PC-9 (cell line): ENCODE data around the gene MPZL2. TPM values are rescaled to one million over a fixed set of nuclear protein-coding genes. Genes with fewer than 3 reads are reported as not detected.

Experiments
- BruUV-seq: library from RNA; stranded (reverse); fragments of 400-500 nt; replicated peaks from 2 replicates; lab custom pipeline; 2021; lab: Mats Ljungman, UMichigan
- CTCF ChIA-PET: fragments of 300-600 bp; sonication (Branson Sonifier 250); formaldehyde crosslinking; loops from one replicate; lab custom pipeline; 2022; ENCODE audit warnings: antibody characterized with exemption; lab: Charles Lee
- POLR2A ChIA-PET: fragments of 300-600 bp; sonication (Branson Sonifier 250); formaldehyde crosslinking; loops from one replicate; lab custom pipeline; 2022; ENCODE audit warnings: antibody characterized with exemption; ENCODE audit not compliant: unreplicated experiment; lab: Charles Lee
- DNase-seq, 2 experiments: peaks; one replicate each; pipeline versions ENCODE4 v3.0.0 to v3.0.0-alpha.2; 2015 to 2022; ENCODE audit warnings: mixed read lengths in 1 of 2
- H2AFZ ChIP-seq: fragments of 200-600 bp; sonication (generic); 2 replicates; pipeline ENCODE4 v1.8.1; 2017; ENCODE audit warnings: antibody characterized with exemption
- H3F3A ChIP-seq: fragments of 200-600 bp; sonication (generic); 2 replicates; pipeline ENCODE4 v1.8.1; 2017; ENCODE audit warnings: antibody characterized with exemption, mild to moderate bottlenecking, low read depth; ENCODE audit not compliant: insufficient read depth
- H3K27ac ChIP-seq: fragments of 200-600 bp; sonication (generic); 2 replicates; pipeline ENCODE4 v1.6.1; 2016; ENCODE audit warnings: mixed run types
- H3K27me3 ChIP-seq: fragments of 200-600 bp; sonication (generic); 2 replicates; pipeline ENCODE4 v1.6.1; 2016; ENCODE audit warnings: low read depth, mixed run types; ENCODE audit not compliant: insufficient read depth
- H3K36me3 ChIP-seq: fragments of 200-600 bp; sonication (generic); 2 replicates; pipeline ENCODE4 v1.6.1; 2016; ENCODE audit warnings: low read depth, mixed run types
- H3K4me1 ChIP-seq: fragments of 200-600 bp; sonication (generic); replicated peaks from 2 replicates; pipeline ENCODE4 v1.6.1; 2016; ENCODE audit warnings: mixed run types; ENCODE audit not compliant: insufficient read depth
- H3K4me2 ChIP-seq: fragments of 200-600 bp; sonication (generic); 2 replicates; pipeline ENCODE4 v1.6.1; 2017; ENCODE audit warnings: mixed run types
- H3K4me3 ChIP-seq: fragments of 200-600 bp; sonication (generic); 2 replicates; pipeline ENCODE4 v1.6.1; 2016; ENCODE audit warnings: mixed run types
- H3K79me2 ChIP-seq: fragments of 200-600 bp; sonication (generic); 2 replicates; pipeline ENCODE4 v1.6.1; 2017; ENCODE audit warnings: low read depth, mixed run types
- H3K9me2 ChIP-seq: fragments of 200-600 bp; sonication (generic); 2 replicates; pipeline ENCODE4 v1.8.1; 2017; ENCODE audit warnings: mild to moderate bottlenecking; ENCODE audit not compliant: insufficient read depth
- H3K9me3 ChIP-seq: fragments of 200-600 bp; sonication (generic); 2 replicates; pipeline ENCODE4 v1.8.1; 2016; ENCODE audit warnings: low read depth; ENCODE audit not compliant: insufficient read depth
- H4K20me1 ChIP-seq: fragments of 200-600 bp; sonication (generic); 2 replicates; pipeline ENCODE4 v1.8.1; 2017; ENCODE audit not compliant: insufficient read depth
- CTCF ChIP-seq: fragments of 200-600 bp; sonication (generic); conservative IDR thresholded peaks from 2 replicates; pipeline ENCODE4 v1.6.1; 2017; ENCODE audit warnings: mixed run types, antibody characterized with exemption, mild to moderate bottlenecking, moderate library complexity
- EZH2 ChIP-seq: fragments of 200-600 bp; sonication (generic); IDR thresholded peaks from 2 replicates; pipeline ENCODE4 v1.8.0; 2017; ENCODE audit warnings: antibody characterized with exemption, low read depth
- intact Hi-C: fragments of 100-400 bp; cut with micrococcal nuclease; formaldehyde crosslinking; loops from one replicate; pipeline ENCODE4 v1.10.0; 2022; ENCODE audit not compliant: unreplicated experiment
- total RNA-seq: library from RNA; stranded (reverse); gene quantifications from 2 replicates; pipeline ENCODE4 v1.2.3, GENCODE V29; 2021

Gene MPZL2
- total RNA-seq, 1 experiment from 2014 or later, result 43.1 TPM

GRCh38 chr11:118219244-118219643, 44.9 kb downstream of the MPZL2 start:
- Histone ChIP-seq H3K27ac (no peak overlapping the region), H3K9me2 (no peaks in the 10 kb centered on the region), H2AFZ (no peak overlapping the region), H3K4me2 (no peak overlapping the region), H3K9me3 (no peaks in the 10 kb centered on the region), H3K36me3 (no peaks in the 10 kb centered on the region), H3K27me3 (no peaks in the 10 kb centered on the region), H3K4me3 (no peak overlapping the region), H3F3A (no peaks in the 10 kb centered on the region), H4K20me1 (no peaks in the 10 kb centered on the region), H3K79me2 (no peaks in the 10 kb centered on the region), H3K4me1 (peaks cover 2% of the 10 kb centered on the region; the same call in 1 of the 2 replicates)
- no peak for TF ChIP-seq CTCF
- no peak for TF ChIP-seq EZH2
- CTCF ChIA-PET, result no interaction called here
- intact Hi-C loops, result no loop called here
- POLR2A ChIA-PET, result no interaction called here
- DNase-seq, result no peak
- no TSS peak for BruUV-seq

- H3K9me2 ChIP-seq, result no peaks in the 10 kb centered on the region
- intact Hi-C loops, result no loop called here
- CTCF ChIA-PET, result no interaction called here
- no peaks in the 10 kb centered on the region for H3K9me3 ChIP-seq
- H3K27ac ChIP-seq, result no peak overlapping the region
- H3K4me2 ChIP-seq, result no peak overlapping the region
- no peak overlapping the region for H2AFZ ChIP-seq
- H3K36me3 ChIP-seq, result no peaks in the 10 kb centered on the region
- H3K27me3 ChIP-seq, result no peaks in the 10 kb centered on the region
- no peaks in the 10 kb centered on the region for H3K79me2 ChIP-seq
- H4K20me1 ChIP-seq, result no peaks in the 10 kb centered on the region
- no peak for TF ChIP-seq CTCF
- no peak for TF ChIP-seq EZH2
- DNase-seq, result no peak
- 0 out of 2 replicates have a peak, but pooled peaks cover 1% of the 10 kb centered on the region for H3F3A ChIP-seq
- POLR2A ChIA-PET, result no interaction called here
- H3K4me1 ChIP-seq, result peaks cover 11% of the 10 kb centered on the region
- BruUV-seq, result no TSS peak
- no peak overlapping the region for H3K4me3 ChIP-seq
Measured at GRCh38 chr11:118217575-118217974, 46.5 kb downstream of the MPZL2 start.

GRCh38 chr11:118216621-118217481, 47.2 kb downstream of the MPZL2 start:
- Histone ChIP-seq H3K36me3 (no peaks in the 10 kb centered on the region), H3K4me3 (no peak overlapping the region), H2AFZ (no peak overlapping the region), H3K9me3 (no peaks in the 10 kb centered on the region), H3K4me2 (no peak overlapping the region), H3F3A (0 out of 2 replicates have a peak, but pooled peaks cover 7% of the 10 kb centered on the region), H3K27me3 (no peaks in the 10 kb centered on the region), H3K79me2 (no peaks in the 10 kb centered on the region), H3K9me2 (no peaks in the 10 kb centered on the region), H3K4me1 (peaks cover 18% of the 10 kb centered on the region), H3K27ac (no peak overlapping the region), H4K20me1 (no peaks in the 10 kb centered on the region)
- intact Hi-C loops, result no loop called here
- TF ChIP-seq EZH2, result no peak
- no peak for TF ChIP-seq CTCF
- CTCF ChIA-PET, result no interaction called here
- POLR2A ChIA-PET, result interaction anchor here (0.6 kb wide), 1 partner anchor 67 kb away, joined by 4 read pairs; no protein-coding TSS in a partner anchor
- no TSS peak for BruUV-seq
- DNase-seq, result no peak
